Mononuclear cell (primary cell): ENCODE measurements around the gene HOXA9. TPM values are rescaled to one million over a fixed set of nuclear protein-coding genes. Genes with fewer than 3 reads are reported as not detected.

Experiments
- H3K27me3 ChIP-seq: 2 replicates; pipeline ENCODE4 v1.6.0; 2011; ENCODE audit warnings: low read length, control low read depth; ENCODE audit not compliant: insufficient read depth
- H3K4me1 ChIP-seq: 2 replicates; pipeline ENCODE4 v1.5.1; 2011; ENCODE audit warnings: mild to moderate bottlenecking, low read length, control low read depth; ENCODE audit not compliant: insufficient read depth
- H3K4me3 ChIP-seq: 2 replicates; pipeline ENCODE4 v1.5.1; 2011; ENCODE audit warnings: mild to moderate bottlenecking, low read length, moderate library complexity
- H3K9me3 ChIP-seq: 2 replicates; pipeline ENCODE4 v1.5.1; 2011; ENCODE audit warnings: low read depth, mild to moderate bottlenecking, control low read depth, low read length
- total RNA-seq: library from RNA; depleted of rRNA; stranded (reverse); fragments of >200 nt; gene quantifications from one replicate; pipeline ENCODE4 v1.2.3, GENCODE V29; 2012

Gene HOXA9
- total RNA-seq, 1 donor, result 0.52 TPM

DNA sequence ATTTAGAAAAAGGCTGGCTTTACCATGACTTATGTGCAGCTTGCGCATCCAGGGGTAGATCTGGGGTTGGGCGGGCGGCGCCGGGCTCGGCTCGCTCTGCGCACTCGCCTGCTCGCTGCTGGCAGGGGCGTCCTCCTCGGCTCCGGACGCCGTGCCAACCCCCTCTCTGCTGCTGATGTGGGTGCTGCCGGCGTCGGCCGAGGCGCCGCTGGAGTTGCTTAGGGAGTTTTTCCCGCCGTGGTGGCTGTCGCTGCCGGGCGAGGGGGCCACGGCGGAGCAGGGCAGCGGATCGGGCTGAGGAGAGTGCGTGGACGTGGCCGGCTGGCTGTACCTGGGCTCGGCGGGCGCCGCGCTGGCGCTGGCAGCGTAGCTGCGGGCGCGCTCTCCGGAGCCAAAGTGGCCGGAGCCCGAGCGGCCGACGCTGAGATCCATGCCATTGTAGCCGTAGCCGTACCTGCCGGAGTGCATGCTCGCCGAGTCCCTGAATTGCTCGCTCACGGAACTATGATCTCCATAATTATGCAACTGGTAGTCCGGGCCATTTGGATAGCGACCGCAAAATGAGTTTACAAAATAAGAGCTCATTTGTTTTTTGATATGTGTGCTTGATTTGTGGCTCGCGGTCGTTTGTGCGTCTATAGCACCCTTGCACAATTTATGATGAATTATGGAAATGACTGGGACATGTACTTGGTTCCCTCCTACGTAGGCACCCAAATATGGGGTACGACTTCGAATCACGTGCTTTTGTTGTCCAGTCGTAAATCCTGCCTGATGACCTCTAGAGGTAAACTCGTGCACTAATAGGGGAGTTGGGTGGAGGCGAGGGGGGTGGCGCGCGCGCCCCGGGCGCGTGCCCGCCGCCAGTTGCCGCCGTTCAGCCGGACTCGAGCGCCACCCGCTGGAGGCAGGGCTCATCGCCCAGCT is 22.1 kb downstream of the HOXA9 start, which contains the start of gene HOXA5:
HOXA5 (minus strand) TSS at position 659 of the 927 bp plus-strand sequence; CDS start at position 585, 74 bp downstream.
- peaks cover 11% of the 10 kb centered on the region for H3K4me1 ChIP-seq
- peaks cover 38% of the 10 kb centered on the region for H3K27me3 ChIP-seq
- peak within 1 kb of the TSS; percentile 20 for H3K4me3 ChIP-seq
- H3K9me3 ChIP-seq, result no peaks in the 10 kb centered on the region

DNA sequence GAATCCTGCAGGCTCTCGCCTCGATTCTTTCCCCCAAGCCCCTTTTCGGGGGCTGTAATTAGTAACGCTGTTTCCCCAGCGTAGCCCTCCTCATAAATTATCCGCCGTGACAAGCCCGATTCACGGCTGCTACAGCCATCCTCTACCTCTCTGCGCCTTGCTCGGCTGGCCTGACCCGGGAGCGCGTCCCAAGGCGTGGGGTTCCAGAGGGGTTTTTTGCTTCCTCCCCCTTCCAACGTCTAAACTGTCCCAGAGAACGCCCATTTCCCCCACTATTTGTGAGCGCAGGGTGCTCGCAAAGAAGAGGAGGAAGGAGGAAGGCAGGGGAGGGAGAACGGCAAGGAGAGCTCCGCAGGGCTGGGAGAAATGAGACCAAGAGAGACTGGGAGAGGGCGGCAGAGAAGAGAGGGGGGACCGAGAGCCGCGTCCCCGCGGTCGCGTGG is 22.7 kb downstream of the HOXA9 start:
- Histone ChIP-seq H3K27me3 (peaks cover 35% of the 10 kb centered on the region), H3K9me3 (no peaks in the 10 kb centered on the region), H3K4me1 (peaks cover 5% of the 10 kb centered on the region), H3K4me3 (no peak overlapping the region)

DNA sequence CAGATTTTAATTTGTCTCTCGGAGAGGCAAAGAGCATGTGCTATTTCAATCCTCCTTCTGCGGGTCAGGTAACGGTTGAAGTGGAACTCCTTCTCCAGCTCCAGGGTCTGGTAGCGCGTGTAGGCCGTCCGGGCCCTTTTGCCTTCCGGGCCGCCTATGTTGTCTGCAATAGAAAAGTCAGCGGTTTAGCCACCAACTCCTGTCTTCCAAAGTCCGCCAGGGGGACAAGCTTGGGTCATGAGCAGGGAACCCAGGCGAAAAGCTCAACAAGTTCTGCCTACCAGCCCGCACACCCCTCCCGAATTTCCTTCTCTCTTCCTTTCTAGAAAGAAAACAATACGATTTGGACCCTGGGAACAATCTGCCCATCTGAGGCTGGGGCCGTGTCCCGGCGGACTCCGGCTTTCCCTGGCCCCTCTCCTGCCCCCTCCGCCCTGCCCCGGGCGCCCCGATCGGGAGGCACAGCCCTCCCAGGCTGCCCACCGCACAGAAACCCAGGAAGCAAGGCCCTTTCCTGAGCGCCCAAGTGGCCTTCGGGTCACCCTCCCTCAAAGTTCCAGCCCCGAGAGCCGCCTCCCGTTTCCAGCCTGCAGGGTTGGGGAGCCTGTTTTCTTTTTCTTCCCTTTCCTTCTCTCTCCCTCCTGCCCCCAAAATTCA is 23.3 kb downstream of the HOXA9 start:
- H3K9me3 ChIP-seq, result no peaks in the 10 kb centered on the region
- H3K4me1 ChIP-seq, result peaks cover 3% of the 10 kb centered on the region
- H3K27me3 ChIP-seq, result peaks cover 35% of the 10 kb centered on the region
- H3K4me3 ChIP-seq, result no peak overlapping the region

DNA sequence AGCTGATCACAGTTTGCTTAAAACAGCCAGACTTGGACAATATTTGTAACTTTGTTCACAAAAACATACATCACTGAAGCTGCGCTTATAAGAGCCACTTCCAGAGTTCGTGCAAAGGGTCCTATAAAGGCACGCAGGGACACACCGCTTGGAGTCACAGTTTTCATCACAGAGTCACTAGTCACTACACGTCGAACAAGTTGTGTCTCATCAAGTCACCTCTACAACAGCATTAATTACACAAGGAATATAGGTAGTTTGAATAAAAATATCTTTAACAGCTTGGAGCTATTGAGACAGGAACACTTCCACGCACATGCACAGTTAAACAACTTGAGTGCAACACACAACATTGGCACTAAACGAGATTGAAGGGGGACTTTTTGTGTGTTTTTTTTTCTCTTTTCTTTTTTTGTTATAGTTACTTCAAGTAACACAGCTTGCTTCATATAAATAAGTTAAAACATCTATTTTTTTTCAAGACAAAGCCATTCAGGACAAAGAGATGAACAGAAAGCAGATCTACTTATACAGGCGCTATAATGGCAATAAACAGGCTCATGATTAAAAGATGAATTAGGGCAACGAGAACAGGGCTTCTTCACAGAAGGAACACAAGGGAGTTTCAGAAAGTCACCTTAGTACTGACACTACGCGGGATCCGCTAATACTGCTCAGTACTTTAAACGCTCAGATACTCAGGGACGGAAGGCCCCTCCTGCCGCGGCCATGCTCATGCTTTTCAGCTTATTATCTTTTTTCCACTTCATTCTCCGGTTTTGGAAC is 24.0 kb downstream of the HOXA9 start:
- H3K4me3 ChIP-seq, result no peak overlapping the region

DNA sequence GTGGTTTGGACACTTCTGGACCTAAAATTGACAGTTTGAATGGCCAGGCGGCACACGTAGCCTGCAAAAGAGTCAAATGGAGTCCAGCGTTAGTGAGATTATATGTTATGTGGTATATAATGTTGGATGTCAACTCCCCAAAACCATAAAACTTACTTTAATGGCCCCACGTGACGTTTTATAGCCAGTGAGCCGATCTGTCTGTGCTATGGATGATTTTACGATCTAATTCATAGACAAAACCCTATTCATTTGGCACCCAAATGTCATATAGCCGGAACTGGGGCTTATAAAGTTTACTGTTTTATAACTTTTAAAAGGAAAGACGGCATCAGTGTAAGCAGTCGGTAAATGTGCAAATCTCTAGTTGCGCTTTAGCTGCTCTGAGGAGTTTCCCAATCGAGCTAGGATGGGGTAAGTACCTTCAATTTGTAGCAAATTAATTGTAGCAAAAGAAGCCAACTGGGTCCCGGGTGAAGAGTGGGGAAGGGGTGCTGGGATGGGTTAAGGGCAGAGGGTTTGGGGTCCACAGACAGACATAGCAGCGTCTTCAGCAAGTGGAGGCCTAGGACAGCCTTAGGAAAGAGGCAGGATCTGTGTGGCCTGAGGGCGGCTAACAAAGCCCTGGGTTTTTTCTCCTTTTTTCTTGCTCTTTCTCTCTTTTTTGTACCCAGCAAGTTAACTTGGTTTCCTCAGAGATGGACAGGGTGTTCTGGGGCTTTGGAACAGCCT is 25.0 kb downstream of the HOXA9 start:
- Histone ChIP-seq H3K27me3 (peaks cover 36% of the 10 kb centered on the region), H3K4me1 (peaks cover 9% of the 10 kb centered on the region), H3K9me3 (no peaks in the 10 kb centered on the region), H3K4me3 (no peak overlapping the region)

More for the DNA sequence above, 24.0 kb downstream of the HOXA9 start:
- no peaks in the 10 kb centered on the region for H3K9me3 ChIP-seq
- peaks cover 9% of the 10 kb centered on the region for H3K4me1 ChIP-seq
- peaks cover 35% of the 10 kb centered on the region for H3K27me3 ChIP-seq

DNA sequence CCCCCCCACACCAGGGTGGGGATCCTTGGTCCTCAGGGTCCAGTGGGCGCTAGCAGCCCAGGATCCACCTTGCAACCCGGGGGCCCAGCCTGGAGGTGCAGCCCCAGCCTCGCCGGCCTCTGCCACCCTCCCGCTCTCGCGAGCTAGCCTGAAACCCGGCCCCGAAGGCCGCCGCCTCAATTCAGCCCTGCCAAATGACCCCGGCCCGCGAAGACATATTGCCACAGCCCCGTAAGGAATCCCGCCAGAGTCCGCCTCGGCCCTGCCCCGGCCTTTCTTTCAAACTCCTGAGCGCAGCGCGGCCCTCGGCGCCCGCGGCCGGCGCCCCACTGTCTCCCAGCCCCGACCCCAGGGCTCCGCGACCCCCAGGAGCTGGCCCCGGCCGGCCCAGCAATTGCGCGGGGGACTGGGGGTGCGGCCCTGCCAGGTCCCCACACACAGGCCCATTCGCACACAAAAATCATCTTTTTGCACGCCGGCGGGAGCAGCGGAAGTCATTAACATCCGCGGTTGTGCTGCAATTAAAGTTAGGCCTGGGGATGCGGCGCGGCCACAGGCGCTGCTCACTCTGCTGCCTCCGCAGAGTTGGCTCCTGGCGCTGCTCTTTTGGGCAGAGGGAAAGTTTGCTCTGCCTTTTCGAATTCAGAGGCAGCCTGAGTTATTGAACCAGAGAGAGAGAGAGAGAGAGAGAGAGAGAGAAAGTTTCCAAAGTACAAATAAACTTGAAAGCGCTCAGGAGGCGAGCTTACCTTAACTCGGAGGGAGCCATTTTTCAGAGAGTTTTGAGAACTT is 25.8 kb downstream of the HOXA9 start:
- Histone ChIP-seq H3K9me3 (no peaks in the 10 kb centered on the region), H3K4me3 (no peak overlapping the region), H3K27me3 (peaks cover 35% of the 10 kb centered on the region), H3K4me1 (peaks cover 13% of the 10 kb centered on the region)

DNA sequence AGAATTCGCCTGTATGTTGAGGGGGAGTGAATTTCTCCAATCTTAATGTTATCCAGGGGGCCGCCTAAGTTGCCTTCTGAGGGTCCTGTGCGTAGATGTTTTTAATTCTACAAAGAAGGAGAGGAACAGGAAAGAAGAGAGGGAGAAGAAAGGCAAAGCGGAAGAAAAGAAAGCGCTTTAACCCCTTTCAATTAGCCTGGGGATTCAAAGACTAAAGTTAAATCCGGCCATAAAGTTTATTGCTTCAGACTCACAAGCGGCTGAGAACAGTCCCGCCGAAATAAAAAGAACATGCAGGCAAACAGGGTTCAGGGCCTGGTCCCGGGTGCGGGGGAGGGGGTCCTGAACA is 26.4 kb downstream of the HOXA9 start:
- Histone ChIP-seq H3K27me3 (peaks cover 32% of the 10 kb centered on the region), H3K4me1 (peaks cover 16% of the 10 kb centered on the region), H3K4me3 (no peak overlapping the region), H3K9me3 (no peaks in the 10 kb centered on the region)

DNA sequence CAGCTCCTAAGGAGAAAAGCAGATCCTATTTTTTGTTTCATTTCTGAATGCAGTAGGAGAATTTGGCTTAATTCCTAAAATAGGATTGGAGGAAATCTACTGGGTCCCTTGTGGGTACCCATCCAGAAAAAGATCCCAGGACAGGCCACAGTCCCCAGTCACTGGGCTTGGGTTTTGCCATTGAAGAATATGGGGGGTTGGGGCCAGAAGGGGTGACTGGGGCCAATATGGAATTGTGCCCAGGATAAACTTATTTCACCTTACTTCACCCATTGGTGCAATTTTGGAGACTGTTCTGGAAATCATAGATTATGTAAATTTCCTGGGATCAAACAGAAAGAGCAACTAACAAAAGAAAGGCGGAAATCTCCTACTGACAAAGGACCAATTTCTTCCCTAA is 26.9 kb downstream of the HOXA9 start:
- no peaks in the 10 kb centered on the region for H3K9me3 ChIP-seq
- H3K4me1 ChIP-seq, result peaks cover 16% of the 10 kb centered on the region
- peaks cover 32% of the 10 kb centered on the region for H3K27me3 ChIP-seq
- H3K4me3 ChIP-seq, result no peak overlapping the region

DNA sequence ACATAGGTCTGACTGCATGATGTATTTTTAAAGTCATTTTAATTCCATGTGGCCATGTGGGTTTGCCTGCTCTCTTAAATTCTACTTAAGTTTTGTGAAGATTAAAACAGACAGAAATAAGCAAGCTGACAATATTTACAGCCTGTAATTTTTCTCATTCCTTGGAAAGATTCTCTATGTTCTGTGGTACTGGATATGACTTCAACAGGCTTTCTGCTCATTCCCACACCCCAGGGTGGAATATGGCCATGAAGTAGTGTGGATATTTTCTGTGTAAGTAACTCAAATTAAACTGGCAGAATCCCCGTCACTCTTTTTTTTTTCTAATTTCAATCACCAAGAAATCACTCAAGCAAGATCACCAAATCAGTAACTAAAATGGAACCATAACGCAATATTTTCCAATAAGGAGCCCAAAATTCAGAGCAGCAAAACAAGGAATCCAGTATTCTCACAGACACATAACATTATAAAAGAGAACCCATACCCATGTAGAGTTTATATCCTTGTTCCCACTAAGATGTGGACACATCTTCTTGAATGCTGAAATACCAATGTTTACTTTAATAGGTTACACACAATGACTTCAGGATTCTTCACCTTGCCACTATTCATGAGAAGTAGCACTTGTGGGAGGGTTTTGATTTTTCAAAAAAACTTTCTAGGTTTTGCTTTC is 27.6 kb downstream of the HOXA9 start:
- Histone ChIP-seq H3K27me3 (peaks cover 34% of the 10 kb centered on the region), H3K4me1 (peaks cover 16% of the 10 kb centered on the region), H3K9me3 (no peaks in the 10 kb centered on the region), H3K4me3 (no peak overlapping the region)

DNA sequence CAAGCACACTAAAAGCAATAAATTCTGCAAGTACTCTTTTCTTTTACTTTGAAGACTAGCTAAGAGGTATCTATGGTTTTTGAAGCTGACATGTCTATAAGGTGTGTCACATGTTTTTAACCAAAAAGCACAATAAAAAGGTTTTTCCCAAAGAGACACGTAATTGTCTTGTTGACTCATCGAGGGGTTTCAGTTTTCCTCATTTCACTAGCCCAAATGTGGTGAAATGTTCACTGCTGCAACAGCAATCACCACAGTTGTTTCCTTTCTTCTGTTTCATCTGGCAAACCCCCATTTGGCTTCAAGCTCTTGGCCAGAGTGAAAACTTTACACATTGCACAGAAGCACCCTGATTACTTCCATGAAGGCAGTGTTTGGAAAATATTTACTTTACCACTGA is 30.9 kb downstream of the HOXA9 start:
- peaks cover 21% of the 10 kb centered on the region for H3K4me1 ChIP-seq
- H3K27me3 ChIP-seq, result peaks cover 32% of the 10 kb centered on the region
- H3K9me3 ChIP-seq, result no peaks in the 10 kb centered on the region
- H3K4me3 ChIP-seq, result no peak overlapping the region

DNA sequence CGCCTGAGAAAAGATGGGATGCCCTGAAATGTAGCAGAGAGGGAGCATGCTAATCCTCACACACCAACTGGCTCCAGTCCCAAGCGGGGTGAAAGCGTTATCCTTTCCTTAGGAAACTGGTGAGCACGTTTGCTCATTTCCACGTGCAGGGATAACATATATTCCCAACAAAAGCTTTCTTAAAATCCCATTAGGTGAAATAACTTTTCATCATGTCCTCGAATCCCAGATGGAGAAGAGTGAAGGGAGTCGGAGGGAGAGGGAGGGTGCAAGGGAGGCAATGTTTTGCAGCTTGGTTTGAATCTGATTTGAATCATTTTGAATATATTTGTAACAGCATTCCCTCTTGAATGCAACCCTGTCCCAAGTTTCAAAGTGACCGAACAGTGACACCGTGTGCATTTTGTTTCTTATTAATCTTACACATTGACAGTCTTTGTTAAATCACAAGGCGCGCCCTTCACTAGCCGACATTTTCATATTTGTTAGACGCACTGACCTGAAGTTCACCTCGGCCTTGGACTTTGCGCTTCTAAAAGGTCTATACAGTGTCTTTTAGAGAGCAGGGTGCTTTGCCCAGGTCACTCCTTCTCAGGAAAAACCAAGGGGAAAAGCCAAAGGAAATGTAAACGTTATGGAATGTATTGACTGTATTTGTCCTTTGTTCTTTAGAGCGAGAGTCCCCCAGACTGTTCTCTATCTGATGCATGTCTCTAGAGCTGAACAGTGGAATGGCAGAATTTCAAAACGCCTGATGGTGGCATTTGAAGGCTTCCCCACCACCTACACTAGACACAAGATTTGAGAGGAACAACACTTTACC is 31.7 kb downstream of the HOXA9 start:
- Histone ChIP-seq H3K4me3 (no peak overlapping the region), H3K4me1 (peaks cover 21% of the 10 kb centered on the region), H3K27me3 (peaks cover 32% of the 10 kb centered on the region), H3K9me3 (no peaks in the 10 kb centered on the region)

DNA sequence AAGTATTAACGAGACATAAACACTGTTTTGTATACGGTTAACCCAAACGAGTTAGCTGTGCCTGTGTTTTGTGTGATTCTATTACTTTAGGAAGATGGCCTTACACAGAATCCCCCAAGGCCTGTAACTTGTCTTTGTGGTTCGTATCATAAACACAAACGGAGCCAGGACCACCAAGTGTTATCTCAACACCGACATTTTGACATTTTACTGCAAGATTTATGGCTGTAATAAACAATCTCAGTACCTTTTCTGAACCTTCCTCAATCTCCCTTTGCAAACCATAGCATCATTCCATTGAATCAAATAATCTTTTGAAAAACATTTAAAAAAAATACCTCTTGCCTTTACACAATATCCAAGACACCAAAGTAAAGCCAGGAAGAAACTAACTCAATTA is 32.4 kb downstream of the HOXA9 start:
- H3K4me3 ChIP-seq, result no peak overlapping the region
- H3K27me3 ChIP-seq, result peaks cover 32% of the 10 kb centered on the region
- H3K9me3 ChIP-seq, result no peaks in the 10 kb centered on the region
- peaks cover 21% of the 10 kb centered on the region for H3K4me1 ChIP-seq

DNA sequence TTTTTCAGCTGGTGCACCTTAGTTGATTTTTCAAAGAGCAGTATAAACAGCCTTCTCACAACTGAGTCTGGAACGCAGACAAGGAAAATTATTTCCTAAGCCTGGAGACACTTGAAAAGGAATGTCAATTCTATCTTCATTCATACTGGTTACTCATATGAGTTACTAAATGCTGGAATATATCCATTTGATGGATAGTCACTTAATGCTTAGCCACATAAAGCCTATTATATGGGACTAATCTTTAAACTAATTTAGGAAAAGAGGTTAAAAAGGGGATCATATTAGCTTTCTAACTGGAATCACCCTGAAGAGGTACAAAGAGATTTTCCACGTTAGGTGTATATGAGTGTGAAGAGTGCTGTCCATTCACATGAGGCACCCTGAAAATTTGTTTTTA is 33.1 kb downstream of the HOXA9 start:
- H3K4me3 ChIP-seq, result no peak overlapping the region
- H3K4me1 ChIP-seq, result peaks cover 20% of the 10 kb centered on the region
- H3K9me3 ChIP-seq, result no peaks in the 10 kb centered on the region
- H3K27me3 ChIP-seq, result peaks cover 30% of the 10 kb centered on the region
